UCSD-AML1 (cell line): ENCODE data around the gene SLC46A2.

Source experiments
- DNase-seq: peaks from one replicate; lab custom pipeline; 2025; ENCODE audit not compliant: unreplicated experiment; lab: John Stamatoyannopoulos, UW

The SLC46A2 gene

GRCh38 chr9:112831969-112832368, 58.7 kb downstream of the SLC46A2 start:
- DNase-seq = no peak

- peak; percentile 49 for DNase-seq
These were observed 59.3 kb downstream of the SLC46A2 start for GRCh38 chr9:112831281-112831851.
